Jurkat, Clone E6-1 (cell line): Measurements from ENCODE around the gene CACNA2D3.

Experiments used
- DNase-seq: peaks from one replicate; pipeline ENCODE4 v3.0.0-alpha.2; 2011; ENCODE audit warnings: low read depth, low spot score
- H3K4me3 ChIP-seq: 2 replicates; pipeline ENCODE4 v1.5.1; 2011; ENCODE audit warnings: mild to moderate bottlenecking, low read length, control low read depth, moderate library complexity

Gene CACNA2D3

DNA sequence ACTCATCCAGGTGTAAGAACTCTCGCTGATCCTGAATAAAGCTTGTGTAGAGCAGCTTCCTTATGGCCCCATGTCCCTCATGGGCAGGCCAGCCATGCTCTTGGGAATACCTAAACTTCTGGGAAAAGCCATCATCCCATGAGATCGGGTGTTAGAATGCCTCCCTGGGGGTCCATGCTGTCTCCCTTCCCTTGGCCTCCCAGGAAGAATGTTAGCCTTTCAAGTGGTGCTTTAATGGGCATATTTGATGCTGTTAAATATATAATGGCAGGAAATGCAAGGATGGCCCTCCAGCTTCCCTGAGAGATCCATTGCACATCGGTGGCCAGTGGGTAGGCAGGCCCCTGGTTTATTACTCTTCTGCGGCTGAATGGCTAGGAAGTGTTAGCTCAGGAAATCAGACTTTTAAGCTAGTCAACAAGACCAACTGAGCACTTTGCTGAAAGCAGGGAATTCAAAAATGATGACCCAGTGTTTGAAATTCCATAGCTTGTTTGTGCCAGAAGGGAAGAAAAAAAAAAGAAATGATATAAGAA lies 866.0 kb downstream of the CACNA2D3 start:
- no peak overlapping the region for H3K4me3 ChIP-seq
- no peak for DNase-seq

DNA sequence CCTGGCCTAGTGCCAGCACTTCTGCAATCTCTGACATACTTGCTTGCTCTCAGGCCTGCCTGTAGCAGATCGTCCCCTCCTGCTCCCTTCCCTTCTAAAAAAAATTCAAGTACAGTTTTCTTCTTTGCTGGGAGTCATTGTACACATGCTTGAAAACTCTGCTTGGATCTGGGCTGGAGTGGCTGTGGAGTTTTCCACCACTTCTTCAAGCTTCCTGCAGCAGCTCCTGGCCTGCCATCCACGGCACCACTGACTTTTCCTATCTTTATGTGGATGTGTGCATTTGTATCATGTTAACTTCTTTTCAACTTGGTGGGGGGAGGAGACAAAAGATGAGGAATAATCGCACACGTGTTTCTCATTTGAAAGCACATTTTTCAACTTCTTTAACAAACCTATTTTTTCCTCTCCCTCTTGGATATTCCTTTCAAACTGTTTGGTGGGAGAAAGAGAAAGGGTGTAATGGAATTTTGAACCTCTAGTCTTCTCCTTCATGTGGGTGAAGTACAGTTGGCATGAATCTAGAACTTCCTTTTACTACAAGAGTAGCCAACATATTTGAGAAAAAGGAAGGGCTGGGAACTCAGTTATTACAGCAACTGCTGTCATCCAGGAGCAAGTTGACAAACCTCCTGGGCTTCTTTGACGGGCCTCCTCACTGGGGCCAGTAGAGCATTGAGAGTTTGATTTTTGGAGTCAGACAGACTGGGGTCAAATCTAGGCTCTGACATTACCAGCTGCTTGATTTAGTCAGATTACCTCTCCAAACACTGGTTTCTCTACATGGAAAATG lies 866.7 kb downstream of the CACNA2D3 start:
- no peak for DNase-seq

GRCh38 chr3:54994111-54994513 lies 871.8 kb downstream of the CACNA2D3 start:
- no peak overlapping the region for H3K4me3 ChIP-seq
- DNase-seq, result no peak

More for the DNA sequence above, 866.7 kb downstream of the CACNA2D3 start:
- H3K4me3 ChIP-seq, result no peak overlapping the region

DNA sequence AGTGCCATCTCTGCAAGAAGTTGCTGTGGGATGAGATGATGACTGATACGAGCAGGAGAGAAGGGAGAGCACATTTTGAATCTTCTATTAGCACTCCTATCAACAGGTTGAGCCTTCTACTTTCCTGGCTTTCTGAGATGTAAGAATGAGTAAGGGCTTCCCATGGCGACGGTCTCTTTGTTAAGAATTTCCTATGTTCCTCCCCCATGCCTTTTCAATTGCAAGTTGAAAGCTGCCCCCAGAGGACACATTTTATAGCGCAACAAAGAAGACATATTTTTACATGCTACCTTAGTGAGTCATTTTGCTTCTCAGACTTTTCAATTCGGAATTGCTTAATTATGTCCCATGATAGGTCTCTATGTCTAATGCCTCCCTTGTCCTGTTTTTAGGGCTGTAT lies 876.8 kb downstream of the CACNA2D3 start:
- DNase-seq, result peak; percentile 33
- H3K4me3 ChIP-seq, result no peak overlapping the region

- peak; percentile 8 for DNase-seq
- H3K4me3 ChIP-seq, result no peak overlapping the region
Observed at GRCh38 chr3:54999811-55000210, 877.5 kb downstream of the CACNA2D3 start.

DNA sequence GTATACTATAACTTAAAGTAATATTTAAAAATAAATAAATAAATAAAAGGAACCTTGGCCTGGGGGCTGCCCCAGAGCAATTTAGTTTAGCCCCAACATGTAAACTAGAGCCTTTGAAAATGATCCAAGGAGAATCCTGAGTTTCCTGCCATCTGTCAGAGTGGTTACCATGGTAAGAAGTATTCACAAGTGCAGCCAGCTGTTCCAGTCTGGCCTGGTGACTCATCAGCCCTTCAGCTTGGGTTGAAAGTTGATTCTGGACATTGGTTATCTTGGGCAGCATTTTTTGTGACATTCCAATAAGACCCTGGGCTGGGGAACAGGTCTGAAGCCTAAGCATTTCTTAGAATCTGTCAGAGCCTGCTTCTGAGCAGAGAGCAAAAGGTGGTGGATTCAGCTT lies 878.2 kb downstream of the CACNA2D3 start:
- H3K4me3 ChIP-seq, result no peak overlapping the region
- no peak for DNase-seq

GRCh38 chr3:55000953-55001352 lies 878.6 kb downstream of the CACNA2D3 start:
- no peak overlapping the region for H3K4me3 ChIP-seq
- no peak for DNase-seq

- no peak for DNase-seq
- no peak overlapping the region for H3K4me3 ChIP-seq
Observed at GRCh38 chr3:55002416-55002930, 880.1 kb downstream of the CACNA2D3 start.

DNA sequence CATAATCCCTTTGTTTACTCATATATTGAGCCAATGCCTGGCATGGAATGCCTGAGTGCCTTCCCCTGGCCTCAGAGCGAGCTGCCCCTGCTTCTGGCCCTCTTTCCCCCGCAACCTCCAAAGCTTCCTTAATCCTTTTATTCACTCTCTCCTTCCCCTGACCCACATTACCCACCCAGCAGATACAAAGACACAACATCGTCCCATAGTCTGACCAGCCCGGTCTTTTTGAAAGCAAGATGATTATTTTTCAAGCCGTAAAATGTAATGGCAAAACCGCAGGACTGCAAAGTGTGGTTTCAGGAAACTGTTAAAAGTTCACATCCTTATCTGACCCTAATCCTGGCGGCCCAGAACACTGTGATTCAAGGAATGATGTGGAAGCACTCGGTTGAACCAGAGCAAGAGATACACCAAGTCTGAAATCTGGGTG lies 883.9 kb downstream of the CACNA2D3 start:
- H3K4me3 ChIP-seq, result no peak overlapping the region
- no peak for DNase-seq

DNA sequence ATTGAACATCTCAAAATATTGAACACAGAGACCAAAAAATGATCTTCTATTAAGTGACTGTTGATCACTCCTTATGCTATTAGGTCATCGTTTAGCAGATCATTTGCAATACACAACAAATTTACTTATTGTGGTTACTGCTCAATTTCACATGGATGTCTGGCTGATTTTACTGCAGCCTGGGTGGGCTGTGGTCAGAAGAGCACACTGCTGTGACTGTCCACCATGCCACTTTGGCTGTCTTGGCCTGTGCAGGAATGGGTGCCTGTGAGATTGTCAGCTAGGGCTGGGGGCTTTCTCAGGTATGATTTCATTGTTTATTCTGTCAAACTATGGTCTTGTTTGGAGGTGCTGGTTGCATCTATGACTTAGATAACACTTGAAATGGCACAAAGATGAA lies 885.6 kb downstream of the CACNA2D3 start:
- H3K4me3 ChIP-seq, result no peak overlapping the region
- DNase-seq, result no peak

GRCh38 chr3:55009372-55009771 lies 887.0 kb downstream of the CACNA2D3 start:
- no peak overlapping the region for H3K4me3 ChIP-seq
- DNase-seq, result no peak

DNA sequence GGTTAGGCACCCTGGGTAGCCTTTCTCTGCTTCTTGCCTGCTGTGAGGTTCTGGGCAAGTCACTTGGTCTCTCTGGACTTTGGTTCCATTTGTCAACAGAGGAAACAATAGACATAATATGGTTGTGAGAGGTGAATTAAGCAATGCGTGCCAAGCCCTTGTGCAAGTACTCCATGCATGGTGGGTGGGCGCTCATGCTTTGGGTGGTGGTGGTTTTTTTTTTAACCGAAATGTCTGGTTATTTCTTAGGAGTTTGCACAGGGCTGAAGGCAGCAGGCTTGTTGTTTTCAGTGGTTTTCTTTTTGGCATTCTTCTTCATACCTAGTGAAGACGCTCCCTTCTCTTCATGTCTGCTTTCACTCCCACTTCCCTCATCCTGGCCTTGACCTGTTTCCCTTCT lies 889.7 kb downstream of the CACNA2D3 start:
- no peak overlapping the region for H3K4me3 ChIP-seq
- no peak for DNase-seq

DNA sequence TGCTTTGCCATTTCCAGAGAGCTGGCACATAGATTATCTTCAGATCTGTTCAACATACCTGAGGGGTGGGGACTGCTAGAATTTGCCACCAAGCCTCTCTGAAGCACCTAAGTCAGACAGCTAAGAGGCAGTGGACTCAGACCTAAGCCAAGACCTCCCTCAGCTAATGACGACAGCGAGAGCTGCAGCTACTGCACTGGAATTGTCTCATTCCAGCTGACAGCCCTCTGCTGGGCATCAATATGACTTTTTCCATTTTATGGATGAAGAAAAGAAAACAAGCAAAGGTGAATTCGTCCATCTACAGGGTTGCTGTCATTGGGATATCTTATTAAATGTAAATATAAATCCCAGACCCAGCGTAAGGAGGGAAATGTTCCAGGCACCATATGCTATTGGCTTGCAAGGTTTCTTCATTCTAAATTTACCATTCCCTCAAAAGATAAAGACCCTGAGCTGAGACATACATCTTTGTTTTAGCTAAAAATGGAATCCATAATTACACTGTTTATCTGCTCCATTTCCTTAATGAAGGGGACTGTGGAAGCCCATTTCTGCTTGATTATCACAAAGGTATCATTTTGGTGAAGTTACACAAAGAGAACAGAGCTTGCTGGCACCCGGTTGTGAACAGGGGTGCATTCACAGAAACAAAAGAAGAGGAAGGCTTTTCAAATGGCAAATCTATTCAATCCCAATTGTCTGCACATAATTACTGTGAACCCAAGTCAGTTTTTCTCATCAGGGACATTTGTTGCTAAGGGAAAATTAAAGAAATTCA lies 891.0 kb downstream of the CACNA2D3 start:
- DNase-seq, result no peak
- H3K4me3 ChIP-seq, result no peak overlapping the region

GRCh38 chr3:55014081-55014480 lies 891.7 kb downstream of the CACNA2D3 start:
- no peak overlapping the region for H3K4me3 ChIP-seq
- DNase-seq, result no peak

DNA sequence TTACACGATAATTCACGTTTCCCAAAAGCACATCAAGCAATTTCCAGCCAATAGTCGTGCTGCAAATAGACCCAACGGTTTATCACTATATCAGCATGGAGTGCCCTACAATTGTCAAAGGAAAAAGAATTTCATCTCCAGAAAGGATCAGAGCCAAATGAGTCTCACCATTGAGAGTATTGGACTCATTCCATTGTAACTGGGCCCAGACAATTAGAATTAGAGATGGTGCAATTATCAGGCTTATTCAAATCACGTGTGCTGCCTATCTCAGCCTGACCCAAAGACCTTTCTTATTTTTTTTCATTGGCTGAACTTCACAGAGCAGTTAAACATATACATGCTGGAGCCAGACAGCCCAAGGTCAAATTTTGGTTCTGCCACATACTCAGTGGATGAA lies 892.6 kb downstream of the CACNA2D3 start:
- no peak for DNase-seq
- H3K4me3 ChIP-seq, result no peak overlapping the region

DNA sequence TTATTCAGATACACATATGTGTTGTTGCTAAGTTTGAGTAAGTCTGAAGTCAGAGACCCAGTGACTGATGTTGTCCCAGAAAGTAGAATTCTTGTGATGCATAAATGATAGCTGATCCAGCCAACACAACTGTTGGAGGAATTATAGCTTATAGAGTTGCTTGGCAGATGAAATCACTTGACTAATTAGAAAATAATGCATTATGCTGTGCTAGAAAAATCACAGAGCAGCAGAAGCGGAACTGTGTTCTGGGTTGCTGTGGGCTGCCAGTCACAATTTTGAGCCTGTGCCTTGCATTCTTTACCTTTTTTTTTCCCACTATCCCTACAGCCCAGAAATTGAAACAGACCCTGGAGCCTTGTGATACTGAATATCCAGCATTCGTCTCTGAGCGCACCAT lies 895.5 kb downstream of the CACNA2D3 start:
- no peak overlapping the region for H3K4me3 ChIP-seq
- DNase-seq, result no peak

DNA sequence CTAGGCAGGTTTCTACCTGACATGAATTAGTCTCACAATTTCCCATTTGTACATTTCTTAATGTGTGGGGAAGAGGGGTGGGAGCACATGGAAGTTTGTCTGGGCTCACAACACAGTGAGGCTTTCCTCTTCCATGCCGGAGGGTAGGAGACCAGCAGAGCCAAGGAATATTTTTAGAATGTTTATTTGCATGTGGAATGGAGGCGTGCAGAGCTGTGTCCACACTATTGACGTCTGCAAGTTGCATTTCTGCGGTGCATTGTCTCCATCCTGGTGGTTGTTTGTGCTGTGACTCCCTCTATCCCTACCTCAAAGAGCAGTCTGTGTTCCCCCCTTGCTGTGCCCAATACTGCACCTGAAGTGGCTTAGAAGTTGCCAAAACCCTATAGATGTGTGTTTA lies 908.6 kb downstream of the CACNA2D3 start:
- no peak overlapping the region for H3K4me3 ChIP-seq
- DNase-seq, result no peak

GRCh38 chr3:55036883-55037577 lies 914.7 kb downstream of the CACNA2D3 start:
- no peak for DNase-seq

DNA sequence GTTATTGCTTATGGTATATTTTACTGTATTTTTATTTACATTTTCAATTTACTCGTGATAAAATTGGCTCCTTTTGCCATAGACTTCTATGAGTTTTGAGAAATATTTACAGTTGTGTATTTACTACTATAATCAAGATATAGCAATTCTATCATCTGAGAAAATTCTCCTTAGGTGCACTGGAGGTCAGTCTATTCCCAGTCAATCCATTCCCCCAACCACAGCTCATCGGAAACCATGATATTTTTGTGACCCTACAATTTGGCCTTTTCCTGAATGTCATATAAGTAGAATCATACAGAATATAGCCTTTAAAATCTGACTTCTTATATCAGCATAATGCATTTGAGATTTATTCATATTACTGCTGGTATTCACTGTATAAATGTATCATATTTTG lies 920.2 kb downstream of the CACNA2D3 start:
- H3K4me3 ChIP-seq, result no peak overlapping the region
- no peak for DNase-seq

More at GRCh38 chr3:55036883-55037577, 914.7 kb downstream of the CACNA2D3 start:
- no peak overlapping the region for H3K4me3 ChIP-seq
